Measurements from ENCODE around the gene PIBF1. TPM values are rescaled to one million over a fixed set of nuclear protein-coding genes. Genes with fewer than 3 reads are reported as not detected.

Gene PIBF1
- total RNA-seq, 1 experiment from 2014 or later, result 30.6 TPM

DNA sequence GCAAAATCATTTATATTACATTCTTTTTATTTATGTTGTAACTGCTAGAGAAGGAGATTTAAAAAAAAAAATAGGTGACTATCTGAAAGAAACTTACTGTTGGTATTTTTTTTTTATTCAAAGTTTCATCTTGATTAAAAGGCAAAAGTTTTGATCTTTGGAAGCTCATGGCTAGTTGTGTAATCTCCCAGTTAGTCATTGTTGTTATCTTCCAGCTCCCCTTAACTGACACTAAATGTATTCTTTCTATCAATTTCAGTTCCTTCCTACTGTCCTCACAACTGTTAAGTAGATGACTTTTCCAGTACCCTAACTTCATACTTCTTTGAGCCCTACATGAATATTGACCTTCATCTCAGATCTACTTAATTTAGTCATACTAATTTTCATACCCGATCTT is 71.1 kb downstream of the PIBF1 start:
- no peak for DNase-seq (ENCODE audit: low spot score)
- BruUV-seq (replicated peaks), result no TSS peak
- peaks cover 3% of the 10 kb centered on the region for H3K36me3 ChIP-seq (ENCODE audit: insufficient read depth, low read length, poor library complexity, severe bottlenecking)
- H3K4me1 ChIP-seq (ENCODE audit: insufficient read depth, low read length, poor library complexity, severe bottlenecking), result no peaks in the 10 kb centered on the region
- TF ChIP-seq EZH2 (IDR thresholded peaks at IDR 0.05; ENCODE audit: borderline replicate concordance, low read depth, low read length, poor library complexity, severe bottlenecking), result no peak
- TF ChIP-seq, protein P1, sequence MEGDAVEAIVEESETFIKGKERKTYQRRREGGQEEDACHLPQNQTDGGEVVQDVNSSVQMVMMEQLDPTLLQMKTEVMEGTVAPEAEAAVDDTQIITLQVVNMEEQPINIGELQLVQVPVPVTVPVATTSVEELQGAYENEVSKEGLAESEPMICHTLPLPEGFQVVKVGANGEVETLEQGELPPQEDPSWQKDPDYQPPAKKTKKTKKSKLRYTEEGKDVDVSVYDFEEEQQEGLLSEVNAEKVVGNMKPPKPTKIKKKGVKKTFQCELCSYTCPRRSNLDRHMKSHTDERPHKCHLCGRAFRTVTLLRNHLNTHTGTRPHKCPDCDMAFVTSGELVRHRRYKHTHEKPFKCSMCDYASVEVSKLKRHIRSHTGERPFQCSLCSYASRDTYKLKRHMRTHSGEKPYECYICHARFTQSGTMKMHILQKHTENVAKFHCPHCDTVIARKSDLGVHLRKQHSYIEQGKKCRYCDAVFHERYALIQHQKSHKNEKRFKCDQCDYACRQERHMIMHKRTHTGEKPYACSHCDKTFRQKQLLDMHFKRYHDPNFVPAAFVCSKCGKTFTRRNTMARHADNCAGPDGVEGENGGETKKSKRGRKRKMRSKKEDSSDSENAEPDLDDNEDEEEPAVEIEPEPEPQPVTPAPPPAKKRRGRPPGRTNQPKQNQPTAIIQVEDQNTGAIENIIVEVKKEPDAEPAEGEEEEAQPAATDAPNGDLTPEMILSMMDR (conservative IDR thresholded peaks at IDR 0.05; ENCODE audit: low read depth, low read length), result no peak
- intact Hi-C loops (cut with micrococcal nuclease; ENCODE audit: unreplicated experiment), result no loop called here
- no peak overlapping the region for H3K27ac ChIP-seq (ENCODE audit: low read depth, low read length, poor library complexity, severe bottlenecking)
- ChIA-PET POLR2A (ENCODE audit: low non-redundant PET) (no interaction called here), CTCF (no interaction called here)
- H3K4me3 ChIP-seq (ENCODE audit: low read depth, low read length, poor library complexity, severe bottlenecking), result no peak overlapping the region
- H3K9me3 ChIP-seq (ENCODE audit: low read depth, low read length, poor library complexity, severe bottlenecking), result no peaks in the 10 kb centered on the region
- no peaks in the 10 kb centered on the region for H3K27me3 ChIP-seq (replicated peaks; ENCODE audit: insufficient read depth, low read depth, low read length, poor library complexity)

DNA sequence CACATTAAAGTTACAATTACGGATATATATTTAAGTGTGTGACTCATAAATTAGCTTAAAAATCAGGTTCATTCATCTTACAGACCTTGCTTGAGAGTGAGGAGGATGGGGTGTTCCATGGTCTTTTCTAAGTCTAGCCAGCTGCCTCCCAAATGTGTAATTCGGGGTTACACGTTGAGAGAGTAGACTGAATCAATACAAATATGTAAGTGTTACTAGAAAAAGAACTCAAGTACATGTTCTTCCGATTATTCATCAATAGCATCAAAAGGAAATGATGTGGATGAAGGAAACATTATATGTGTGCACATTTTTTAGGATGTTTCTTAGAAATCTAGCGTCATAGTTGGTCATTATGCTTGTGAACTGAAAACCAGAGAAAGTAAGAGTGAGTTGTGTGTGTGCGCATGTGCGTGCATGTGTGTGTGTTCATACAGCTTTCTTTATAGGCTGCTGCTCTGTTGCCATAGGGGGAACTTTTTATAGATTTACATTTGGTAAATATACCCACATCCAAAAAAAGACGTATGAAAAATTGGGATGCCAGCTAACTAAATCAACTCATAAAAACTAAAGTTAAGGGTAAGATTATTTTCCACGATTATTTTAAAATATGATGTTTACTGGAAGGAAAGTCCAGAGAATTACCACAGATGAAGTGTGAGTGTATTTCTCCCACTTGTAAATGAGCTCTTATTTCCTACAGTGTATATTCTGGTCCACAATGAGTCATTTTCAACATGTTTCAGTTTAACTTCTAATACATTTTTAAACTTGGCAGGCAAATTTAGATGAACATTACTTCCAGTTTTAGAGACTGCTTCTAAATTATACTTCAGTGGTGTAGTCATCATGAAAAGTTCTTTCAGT is 82.4 kb downstream of the PIBF1 start:
- Histone ChIP-seq H3K9me3 (ENCODE audit: low read depth, low read length, poor library complexity, severe bottlenecking) (no peaks in the 10 kb centered on the region), H3K36me3 (ENCODE audit: insufficient read depth, low read length, poor library complexity, severe bottlenecking) (no peaks in the 10 kb centered on the region), H3K27ac (ENCODE audit: low read depth, low read length, poor library complexity, severe bottlenecking) (no peak overlapping the region), H3K4me1 (ENCODE audit: insufficient read depth, low read length, poor library complexity, severe bottlenecking) (no peaks in the 10 kb centered on the region), H3K4me3 (ENCODE audit: low read depth, low read length, poor library complexity, severe bottlenecking) (no peak overlapping the region), H3K27me3 (replicated peaks; ENCODE audit: insufficient read depth, low read depth, low read length, poor library complexity) (no peaks in the 10 kb centered on the region)
- CTCF ChIA-PET, result no interaction called here
- intact Hi-C loops (cut with micrococcal nuclease; ENCODE audit: unreplicated experiment), result no loop called here
- TF ChIP-seq EZH2 (IDR thresholded peaks at IDR 0.05; ENCODE audit: borderline replicate concordance, low read depth, low read length, poor library complexity, severe bottlenecking), result no peak
- no peak for DNase-seq (ENCODE audit: low spot score)
- POLR2A ChIA-PET (ENCODE audit: low non-redundant PET), result no interaction called here
- no TSS peak for BruUV-seq (replicated peaks)

DNA sequence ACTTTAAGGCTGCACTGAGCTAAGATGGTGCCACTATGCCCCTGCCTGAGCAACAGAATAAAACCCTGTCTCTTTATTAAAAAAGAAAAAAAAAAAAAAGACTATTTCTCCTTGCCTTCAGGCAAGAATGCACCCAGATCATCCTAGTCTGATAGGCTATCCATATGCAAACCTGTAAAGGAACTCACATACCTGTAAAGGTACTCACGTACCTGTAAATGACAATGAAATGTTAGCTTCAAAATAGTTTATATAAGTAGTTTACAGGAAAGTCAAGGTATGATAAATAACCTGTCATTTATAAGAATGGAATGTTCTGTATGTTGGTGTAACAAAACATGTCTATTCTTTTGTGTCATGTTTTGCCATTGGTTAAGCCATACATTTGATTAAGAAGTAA is 86.3 kb downstream of the PIBF1 start:
- no peaks in the 10 kb centered on the region for H3K27me3 ChIP-seq (replicated peaks; ENCODE audit: insufficient read depth, low read depth, low read length, poor library complexity)
- H3K9me3 ChIP-seq (ENCODE audit: low read depth, low read length, poor library complexity, severe bottlenecking), result no peaks in the 10 kb centered on the region
- ChIA-PET POLR2A (ENCODE audit: low non-redundant PET) (no interaction called here), CTCF (no interaction called here)
- no peaks in the 10 kb centered on the region for H3K36me3 ChIP-seq (ENCODE audit: insufficient read depth, low read length, poor library complexity, severe bottlenecking)
- H3K27ac ChIP-seq (ENCODE audit: low read depth, low read length, poor library complexity, severe bottlenecking), result no peak overlapping the region
- no peaks in the 10 kb centered on the region for H3K4me1 ChIP-seq (ENCODE audit: insufficient read depth, low read length, poor library complexity, severe bottlenecking)
- TF ChIP-seq EZH2 (IDR thresholded peaks at IDR 0.05; ENCODE audit: borderline replicate concordance, low read depth, low read length, poor library complexity, severe bottlenecking), result no peak
- TF ChIP-seq, protein P1 (conservative IDR thresholded peaks at IDR 0.05; ENCODE audit: low read depth, low read length), result no peak
- BruUV-seq (replicated peaks), result no TSS peak
- DNase-seq (ENCODE audit: low spot score), result no peak
- intact Hi-C loops (cut with micrococcal nuclease; ENCODE audit: unreplicated experiment), result no loop called here
- H3K4me3 ChIP-seq (ENCODE audit: low read depth, low read length, poor library complexity, severe bottlenecking), result no peak overlapping the region

DNA sequence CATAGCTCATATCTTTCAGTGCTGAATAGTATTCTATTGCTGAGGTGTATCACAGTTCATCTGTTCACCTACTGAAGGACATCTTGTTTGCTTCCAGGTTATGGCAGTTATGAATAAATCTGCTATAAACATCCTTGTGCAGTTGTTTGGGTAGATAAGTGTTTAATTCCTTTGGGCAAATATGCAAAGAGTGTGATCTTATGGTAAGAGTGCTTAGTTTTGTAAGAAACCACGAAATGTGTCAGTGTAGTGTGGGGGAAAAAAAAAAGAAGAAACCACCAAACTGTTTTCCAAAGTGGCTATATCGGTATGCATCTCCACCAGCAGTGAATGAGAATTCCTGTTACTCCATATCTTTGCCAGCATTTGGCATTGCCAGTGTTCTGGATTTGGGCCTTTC is 93.3 kb downstream of the PIBF1 start:
- BruUV-seq (replicated peaks), result no TSS peak
- Histone ChIP-seq H3K36me3 (ENCODE audit: insufficient read depth, low read length, poor library complexity, severe bottlenecking) (no peaks in the 10 kb centered on the region), H3K4me1 (ENCODE audit: insufficient read depth, low read length, poor library complexity, severe bottlenecking) (no peaks in the 10 kb centered on the region), H3K27ac (ENCODE audit: low read depth, low read length, poor library complexity, severe bottlenecking) (no peak overlapping the region), H3K4me3 (ENCODE audit: low read depth, low read length, poor library complexity, severe bottlenecking) (no peak overlapping the region), H3K27me3 (replicated peaks; ENCODE audit: insufficient read depth, low read depth, low read length, poor library complexity) (no peaks in the 10 kb centered on the region), H3K9me3 (ENCODE audit: low read depth, low read length, poor library complexity, severe bottlenecking) (no peaks in the 10 kb centered on the region)
- ChIA-PET POLR2A (ENCODE audit: low non-redundant PET) (no interaction called here), CTCF (no interaction called here)
- DNase-seq (ENCODE audit: low spot score), result no peak
- intact Hi-C loops (cut with micrococcal nuclease; ENCODE audit: unreplicated experiment), result no loop called here
- TF ChIP-seq, protein P1 (conservative IDR thresholded peaks at IDR 0.05; ENCODE audit: low read depth, low read length), result no peak
- TF ChIP-seq EZH2 (IDR thresholded peaks at IDR 0.05; ENCODE audit: borderline replicate concordance, low read depth, low read length, poor library complexity, severe bottlenecking), result no peak

Data from A673 (cell line).